ENCODE results near the gene S100A7.

GRCh38 chr1:153493343-153493960 is 33.0 kb upstream of the S100A7 start:
- TF ChIP-seq, protein P1, sequence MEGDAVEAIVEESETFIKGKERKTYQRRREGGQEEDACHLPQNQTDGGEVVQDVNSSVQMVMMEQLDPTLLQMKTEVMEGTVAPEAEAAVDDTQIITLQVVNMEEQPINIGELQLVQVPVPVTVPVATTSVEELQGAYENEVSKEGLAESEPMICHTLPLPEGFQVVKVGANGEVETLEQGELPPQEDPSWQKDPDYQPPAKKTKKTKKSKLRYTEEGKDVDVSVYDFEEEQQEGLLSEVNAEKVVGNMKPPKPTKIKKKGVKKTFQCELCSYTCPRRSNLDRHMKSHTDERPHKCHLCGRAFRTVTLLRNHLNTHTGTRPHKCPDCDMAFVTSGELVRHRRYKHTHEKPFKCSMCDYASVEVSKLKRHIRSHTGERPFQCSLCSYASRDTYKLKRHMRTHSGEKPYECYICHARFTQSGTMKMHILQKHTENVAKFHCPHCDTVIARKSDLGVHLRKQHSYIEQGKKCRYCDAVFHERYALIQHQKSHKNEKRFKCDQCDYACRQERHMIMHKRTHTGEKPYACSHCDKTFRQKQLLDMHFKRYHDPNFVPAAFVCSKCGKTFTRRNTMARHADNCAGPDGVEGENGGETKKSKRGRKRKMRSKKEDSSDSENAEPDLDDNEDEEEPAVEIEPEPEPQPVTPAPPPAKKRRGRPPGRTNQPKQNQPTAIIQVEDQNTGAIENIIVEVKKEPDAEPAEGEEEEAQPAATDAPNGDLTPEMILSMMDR (IDR thresholded peaks at IDR 0.05), result no peak
- no peak for TF ChIP-seq ZFX (IDR thresholded peaks at IDR 0.05; ENCODE audit: borderline replicate concordance)
